OCI-LY1 (cell line): ENCODE results near the gene CYGB.

ENCODE experiments used
- H2AFZ ChIP-seq: fragments of 200-600 bp; sonication (generic), shearing (Covaris generic); 2 replicates; pipeline ENCODE4 v1.6.0; 2014; ENCODE audit warnings: antibody characterized with exemption, mild to moderate bottlenecking, low read length
- H3F3A ChIP-seq: fragments of 200-600 bp; sonication (generic), shearing (Covaris generic); 2 replicates; pipeline ENCODE4 v1.6.0; 2014; ENCODE audit warnings: mild to moderate bottlenecking, antibody characterized with exemption, low read length, moderate library complexity; ENCODE audit not compliant: insufficient read depth
- H3K27ac ChIP-seq: fragments of 200-600 bp; sonication (generic); 2 replicates; pipeline ENCODE4 v1.5.1; 2014; ENCODE audit warnings: low read length, mixed run types, mild to moderate bottlenecking, low read depth; ENCODE audit not compliant: poor library complexity, severe bottlenecking
- H3K27me3 ChIP-seq: fragments of 200-600 bp; sonication (generic); 2 replicates; pipeline ENCODE4 v1.6.0; 2014; ENCODE audit warnings: antibody characterized with exemption, mild to moderate bottlenecking, low read length, moderate library complexity; ENCODE audit not compliant: insufficient read depth
- H3K36me3 ChIP-seq: fragments of 200-600 bp; sonication (generic); 2 replicates; pipeline ENCODE4 v1.6.1; 2014; ENCODE audit warnings: mild to moderate bottlenecking, antibody characterized with exemption, low read length, moderate library complexity, mixed read lengths; ENCODE audit not compliant: insufficient read depth
- H3K4me1 ChIP-seq: fragments of 200-600 bp; sonication (generic); 2 replicates; pipeline ENCODE4 v1.5.1; 2014; ENCODE audit warnings: mild to moderate bottlenecking, low read length, moderate library complexity; ENCODE audit not compliant: insufficient read depth, severe bottlenecking
- H3K4me2 ChIP-seq: fragments of 200-600 bp; sonication (generic), shearing (Covaris generic); 2 replicates; pipeline ENCODE4 v1.6.1; 2014; ENCODE audit warnings: low read length
- H3K4me3 ChIP-seq: fragments of 200-600 bp; sonication (generic); 2 replicates; pipeline ENCODE4 v1.5.1; 2014; ENCODE audit warnings: low read length, low read depth, mild to moderate bottlenecking, mixed read lengths; ENCODE audit not compliant: poor library complexity, severe bottlenecking
- H3K79me2 ChIP-seq: fragments of 200-600 bp; shearing (Covaris generic); 2 replicates; pipeline ENCODE4 v1.6.1; 2016; ENCODE audit warnings: mixed run types, low read length, mixed read lengths; ENCODE audit not compliant: insufficient read depth
- H3K9ac ChIP-seq: fragments of 200-600 bp; sonication (generic), shearing (Covaris generic); 2 replicates; pipeline ENCODE4 v1.6.1; 2014; ENCODE audit warnings: mild to moderate bottlenecking, low read length, mixed read lengths
- H3K9me2 ChIP-seq: fragments of 200-600 bp; sonication (generic), shearing (Covaris generic); 2 replicates; pipeline ENCODE4 v1.6.1; 2014; ENCODE audit warnings: low read depth, mild to moderate bottlenecking, low read length, mixed read lengths
- H3K9me3 ChIP-seq: fragments of 200-600 bp; shearing (Covaris generic); 2 replicates; pipeline ENCODE4 v1.6.1; 2014; ENCODE audit warnings: low read length, mixed read lengths
- H4K20me1 ChIP-seq: fragments of 200-600 bp; sonication (generic), shearing (Covaris generic); 2 replicates; pipeline ENCODE4 v1.6.0; 2016; ENCODE audit warnings: mild to moderate bottlenecking, low read length; ENCODE audit not compliant: insufficient read depth
- EZH2 ChIP-seq: fragments of 200-600 bp; sonication (generic), shearing (Covaris generic); IDR thresholded peaks from 2 replicates; pipeline ENCODE4 v1.8.0; 2017; ENCODE audit warnings: borderline replicate concordance, mixed run types, mild to moderate bottlenecking, antibody characterized with exemption, low read length, moderate library complexity, mixed read lengths
- TF ChIP-seq, protein P1 (sequence below): fragments of 200-600 bp; sonication (generic), shearing (Covaris generic); IDR thresholded peaks from 2 replicates; pipeline ENCODE4 v1.5.1; 2017; ENCODE audit warnings: mild to moderate bottlenecking, antibody characterized with exemption, low read length, moderate library complexity, mixed read lengths

CYGB gene

DNA sequence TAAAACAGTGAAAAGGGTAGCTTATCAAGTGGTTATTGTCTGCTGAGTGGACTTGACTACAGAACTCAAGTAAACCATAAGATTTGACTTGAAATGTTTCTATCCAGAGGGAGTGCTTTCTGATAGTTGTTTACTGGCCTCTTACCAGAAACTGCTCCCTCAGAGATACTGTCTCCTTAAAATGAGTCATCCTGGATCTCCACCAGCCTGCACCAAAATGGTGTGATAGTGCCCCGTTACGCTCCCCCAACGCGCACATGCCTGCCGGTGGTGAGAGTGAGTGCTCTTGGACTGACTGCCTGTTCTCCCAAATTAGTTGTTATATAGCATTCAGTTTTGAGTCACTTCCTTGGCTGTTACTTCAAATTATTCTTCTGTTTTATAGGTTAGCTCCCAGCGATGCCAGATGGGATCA is 25.2 kb upstream of the CYGB start:
- Histone ChIP-seq H3K36me3 (peaks cover 80% of the 10 kb centered on the region), H3K27ac (no peak overlapping the region), H4K20me1 (no peaks in the 10 kb centered on the region), H2AFZ (no peak overlapping the region), H3K9me3 (no peaks in the 10 kb centered on the region), H3K4me2 (no peak overlapping the region), H3K27me3 (no peaks in the 10 kb centered on the region), H3K9me2 (no peaks in the 10 kb centered on the region), H3K79me2 (peaks cover 31% of the 10 kb centered on the region), H3K4me1 (peaks cover 36% of the 10 kb centered on the region), H3F3A (no peaks in the 10 kb centered on the region), H3K9ac (no peak overlapping the region), H3K4me3 (no peak overlapping the region)
- TF ChIP-seq EZH2 = no peak
- TF ChIP-seq, protein P1, sequence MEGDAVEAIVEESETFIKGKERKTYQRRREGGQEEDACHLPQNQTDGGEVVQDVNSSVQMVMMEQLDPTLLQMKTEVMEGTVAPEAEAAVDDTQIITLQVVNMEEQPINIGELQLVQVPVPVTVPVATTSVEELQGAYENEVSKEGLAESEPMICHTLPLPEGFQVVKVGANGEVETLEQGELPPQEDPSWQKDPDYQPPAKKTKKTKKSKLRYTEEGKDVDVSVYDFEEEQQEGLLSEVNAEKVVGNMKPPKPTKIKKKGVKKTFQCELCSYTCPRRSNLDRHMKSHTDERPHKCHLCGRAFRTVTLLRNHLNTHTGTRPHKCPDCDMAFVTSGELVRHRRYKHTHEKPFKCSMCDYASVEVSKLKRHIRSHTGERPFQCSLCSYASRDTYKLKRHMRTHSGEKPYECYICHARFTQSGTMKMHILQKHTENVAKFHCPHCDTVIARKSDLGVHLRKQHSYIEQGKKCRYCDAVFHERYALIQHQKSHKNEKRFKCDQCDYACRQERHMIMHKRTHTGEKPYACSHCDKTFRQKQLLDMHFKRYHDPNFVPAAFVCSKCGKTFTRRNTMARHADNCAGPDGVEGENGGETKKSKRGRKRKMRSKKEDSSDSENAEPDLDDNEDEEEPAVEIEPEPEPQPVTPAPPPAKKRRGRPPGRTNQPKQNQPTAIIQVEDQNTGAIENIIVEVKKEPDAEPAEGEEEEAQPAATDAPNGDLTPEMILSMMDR = no peak

DNA sequence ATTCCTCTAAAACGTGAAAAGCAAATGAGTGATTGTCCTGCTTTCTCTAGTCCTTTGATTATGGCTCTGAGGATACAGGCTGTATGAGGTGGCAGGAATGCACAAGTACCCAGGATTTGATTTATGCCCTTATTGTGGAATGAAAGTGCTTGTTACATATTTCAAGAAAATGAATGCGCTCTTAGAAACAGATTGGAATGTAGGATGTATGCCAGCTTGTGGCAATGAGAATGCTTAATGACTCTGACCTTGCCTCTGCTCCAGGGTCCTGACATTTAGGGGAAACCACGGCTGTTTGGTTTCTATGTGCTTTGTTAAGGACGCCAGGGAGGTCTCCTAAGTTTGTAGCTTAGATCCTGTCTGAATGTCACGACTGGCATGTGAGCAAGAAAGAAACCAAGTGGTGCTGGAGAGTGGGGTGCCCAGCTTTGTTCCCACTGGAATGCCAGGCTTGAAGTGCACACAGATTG is 24.3 kb upstream of the CYGB start:
- Histone ChIP-seq H3K9ac (no peak overlapping the region), H2AFZ (no peak overlapping the region), H3K4me1 (peaks cover 30% of the 10 kb centered on the region), H3F3A (no peaks in the 10 kb centered on the region), H3K9me2 (no peaks in the 10 kb centered on the region), H3K79me2 (peaks cover 33% of the 10 kb centered on the region), H3K9me3 (no peaks in the 10 kb centered on the region), H3K4me2 (no peak overlapping the region), H3K4me3 (no peak overlapping the region), H3K27me3 (no peaks in the 10 kb centered on the region), H3K27ac (no peak overlapping the region), H3K36me3 (peaks cover 79% of the 10 kb centered on the region), H4K20me1 (no peaks in the 10 kb centered on the region)
- TF ChIP-seq, protein P1 = no peak
- no peak for TF ChIP-seq EZH2

DNA sequence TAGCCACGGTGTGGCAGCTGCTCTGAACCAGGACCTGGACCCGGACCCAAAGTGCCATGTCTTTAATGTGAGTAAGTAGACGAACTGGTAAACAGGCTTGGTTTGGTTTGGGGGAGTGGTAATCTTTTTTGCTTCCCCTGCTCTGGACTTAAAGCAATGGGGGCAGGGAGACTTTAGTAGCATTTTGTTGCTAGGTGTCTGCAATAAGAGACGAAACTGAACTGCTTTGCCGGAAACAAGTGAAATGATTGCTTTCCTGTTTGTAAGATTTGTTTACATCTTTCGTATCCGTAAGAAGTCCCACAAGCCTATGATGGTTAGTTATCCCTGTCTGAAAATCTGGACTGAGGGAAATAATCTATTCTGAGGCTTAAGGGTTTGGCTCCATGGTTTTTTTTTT is 23.8 kb upstream of the CYGB start:
- Histone ChIP-seq H3K79me2 (peaks cover 33% of the 10 kb centered on the region), H3K27me3 (no peaks in the 10 kb centered on the region), H3F3A (no peaks in the 10 kb centered on the region), H2AFZ (no peak overlapping the region), H3K9me3 (no peaks in the 10 kb centered on the region), H3K27ac (no peak overlapping the region), H3K4me1 (peaks cover 35% of the 10 kb centered on the region), H3K9me2 (no peaks in the 10 kb centered on the region), H3K9ac (no peak overlapping the region), H3K4me3 (no peak overlapping the region), H3K4me2 (no peak overlapping the region), H3K36me3 (peaks cover 74% of the 10 kb centered on the region), H4K20me1 (no peaks in the 10 kb centered on the region)
- TF ChIP-seq, protein P1 = no peak
- TF ChIP-seq EZH2 = no peak
